Muscle of leg (tissue), 9 donors: Measurements from ENCODE around the gene OR1N2. TPM values are rescaled to one million over a fixed set of nuclear protein-coding genes. Genes with fewer than 3 reads are reported as not detected.

Source experiments
- polyA plus RNA-seq, 8 donors: library from polyadenylated mRNA; unstranded; fragments of 120-200 nt; gene quantifications; one replicate each; pipeline versions ENCODE4 v1.2.1 to v1.2.3, GENCODE V29; 2013; ENCODE audit warnings: inconsistent platforms in 1 of 8, low replicate concordance in 1 of 8; ENCODE audit not compliant: insufficient read length in 8 of 8, insufficient read depth in 1 of 8
- total RNA-seq: library from RNA; stranded (reverse); fragments of 120-200 nt; gene quantifications from one replicate; pipeline ENCODE4 v1.2.4, GENCODE V29; 2013

The OR1N2 gene
- total and polyA plus RNA-seq, 9 donors = not detected

Other genes starting within 250 kb of the OR1N2 start
- 2.7 TPM for gene PTGS1, start 182.1 kb upstream of the OR1N2 start, total RNA-seq
- 1 to 10 TPM; 3.1 to 8.0 (median 3.7) TPM for gene PTGS1, start 182.1 kb upstream of the OR1N2 start, polyA plus RNA-seq
- not detected for gene OR1J1, start 75.2 kb upstream of the OR1N2 start, total RNA-seq
- not detected for gene OR1J1, start 75.2 kb upstream of the OR1N2 start, polyA plus RNA-seq
- gene OR1J2, start 42.3 kb upstream of the OR1N2 start, total RNA-seq = not detected
- gene OR1J2, start 42.3 kb upstream of the OR1N2 start, polyA plus RNA-seq = not detected
- not detected for gene OR1J4, start 34.0 kb upstream of the OR1N2 start, total RNA-seq
- not detected for gene OR1J4, start 34.0 kb upstream of the OR1N2 start, polyA plus RNA-seq
- not detected for gene OR1N1, start 25.8 kb upstream of the OR1N2 start, total RNA-seq
- not detected for gene OR1N1, start 25.8 kb upstream of the OR1N2 start, polyA plus RNA-seq
- gene OR1L8, start 30.3 kb downstream of the OR1N2 start, total RNA-seq = 0.18 TPM
- under 1 TPM in 6 of 8 donors, not detected in 2; 0.09 to 0.16 (median 0.13) TPM for gene OR1L8, start 30.3 kb downstream of the OR1N2 start, polyA plus RNA-seq
- not detected for gene OR1Q1, start 61.6 kb downstream of the OR1N2 start, total RNA-seq
- gene OR1Q1, start 61.6 kb downstream of the OR1N2 start, polyA plus RNA-seq = not detected
- not detected for gene OR1B1, start 104.5 kb downstream of the OR1N2 start, total RNA-seq
- gene OR1B1, start 104.5 kb downstream of the OR1N2 start, polyA plus RNA-seq = not detected
- not detected for gene OR1L1, start 108.6 kb downstream of the OR1N2 start, total RNA-seq
- not detected for gene OR1L1, start 108.6 kb downstream of the OR1N2 start, polyA plus RNA-seq
- not detected for gene OR1L3, start 122.0 kb downstream of the OR1N2 start, total RNA-seq
- not detected for gene OR1L3, start 122.0 kb downstream of the OR1N2 start, polyA plus RNA-seq
- gene OR1L4, start 170.9 kb downstream of the OR1N2 start, total RNA-seq = not detected
- not detected for gene OR1L4, start 170.9 kb downstream of the OR1N2 start, polyA plus RNA-seq
- gene OR1L6, start 189.2 kb downstream of the OR1N2 start, total RNA-seq = not detected
- not detected for gene OR1L6, start 189.2 kb downstream of the OR1N2 start, polyA plus RNA-seq
- gene OR5C1, start 235.8 kb downstream of the OR1N2 start, total RNA-seq = not detected
- gene OR5C1, start 235.8 kb downstream of the OR1N2 start, polyA plus RNA-seq = not detected
- not detected for gene OR1K1, start 247.0 kb downstream of the OR1N2 start, total RNA-seq
- not detected for gene OR1K1, start 247.0 kb downstream of the OR1N2 start, polyA plus RNA-seq